Fibroblast of lung (primary cell): ENCODE data around the gene UPF3A.
"Not testable (repeated sequence)": the region's sequence is repeated elsewhere in the genome, so short reads cannot be mapped to it uniquely, and the experiment has no call there.

ENCODE experiments used
- EZH2 ChIP-seq: IDR thresholded peaks from 2 replicates; pipeline ENCODE4 v1.5.1; 2012; ENCODE audit warnings: low read length, control low read depth, mild to moderate bottlenecking; ENCODE audit errors: missing control alignments
- TF ChIP-seq, protein P1 (sequence below), 2 donors: IDR thresholded peaks in 1 of 2; conservative IDR thresholded peaks in 1 of 2; 1 replicate in 1 of 2; 2 replicates in 1 of 2; pipeline ENCODE4 v1.5.1; 2011 to 2012; ENCODE audit warnings: low read length in 2 of 2, control low read depth in 1 of 2, inconsistent platforms in 1 of 2, low read depth in 1 of 2, mild to moderate bottlenecking in 1 of 2

DNA sequence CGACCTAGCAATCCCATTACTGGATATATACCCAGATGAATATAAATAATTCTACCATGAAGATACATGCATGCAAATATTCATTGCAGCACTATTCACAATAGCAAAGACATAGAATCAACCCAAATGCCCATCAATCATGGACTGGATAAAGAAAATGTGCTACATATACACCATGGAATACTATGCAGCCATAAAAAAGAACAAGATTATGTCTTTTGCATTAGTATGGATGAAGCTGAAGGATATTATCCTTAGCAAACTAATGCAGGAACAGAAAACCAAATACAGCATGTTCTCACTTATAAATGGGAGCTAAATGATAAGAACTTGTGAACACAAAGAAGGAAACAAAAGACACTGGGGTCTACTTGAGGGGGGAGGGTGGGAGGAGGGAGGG lies 55.1 kb downstream of the UPF3A start:
- TF ChIP-seq, protein P1, sequence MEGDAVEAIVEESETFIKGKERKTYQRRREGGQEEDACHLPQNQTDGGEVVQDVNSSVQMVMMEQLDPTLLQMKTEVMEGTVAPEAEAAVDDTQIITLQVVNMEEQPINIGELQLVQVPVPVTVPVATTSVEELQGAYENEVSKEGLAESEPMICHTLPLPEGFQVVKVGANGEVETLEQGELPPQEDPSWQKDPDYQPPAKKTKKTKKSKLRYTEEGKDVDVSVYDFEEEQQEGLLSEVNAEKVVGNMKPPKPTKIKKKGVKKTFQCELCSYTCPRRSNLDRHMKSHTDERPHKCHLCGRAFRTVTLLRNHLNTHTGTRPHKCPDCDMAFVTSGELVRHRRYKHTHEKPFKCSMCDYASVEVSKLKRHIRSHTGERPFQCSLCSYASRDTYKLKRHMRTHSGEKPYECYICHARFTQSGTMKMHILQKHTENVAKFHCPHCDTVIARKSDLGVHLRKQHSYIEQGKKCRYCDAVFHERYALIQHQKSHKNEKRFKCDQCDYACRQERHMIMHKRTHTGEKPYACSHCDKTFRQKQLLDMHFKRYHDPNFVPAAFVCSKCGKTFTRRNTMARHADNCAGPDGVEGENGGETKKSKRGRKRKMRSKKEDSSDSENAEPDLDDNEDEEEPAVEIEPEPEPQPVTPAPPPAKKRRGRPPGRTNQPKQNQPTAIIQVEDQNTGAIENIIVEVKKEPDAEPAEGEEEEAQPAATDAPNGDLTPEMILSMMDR (conservative IDR thresholded peaks at IDR 0.05 in 1 of 2, IDR thresholded peaks at IDR 0.05 in 1 of 2; ENCODE audit: low read depth in 1 of 2, low read length in 2 of 2) = not testable (repeated sequence)
- TF ChIP-seq EZH2 = not testable (repeated sequence)
